ENCODE results near the gene NAB2.

DNA sequence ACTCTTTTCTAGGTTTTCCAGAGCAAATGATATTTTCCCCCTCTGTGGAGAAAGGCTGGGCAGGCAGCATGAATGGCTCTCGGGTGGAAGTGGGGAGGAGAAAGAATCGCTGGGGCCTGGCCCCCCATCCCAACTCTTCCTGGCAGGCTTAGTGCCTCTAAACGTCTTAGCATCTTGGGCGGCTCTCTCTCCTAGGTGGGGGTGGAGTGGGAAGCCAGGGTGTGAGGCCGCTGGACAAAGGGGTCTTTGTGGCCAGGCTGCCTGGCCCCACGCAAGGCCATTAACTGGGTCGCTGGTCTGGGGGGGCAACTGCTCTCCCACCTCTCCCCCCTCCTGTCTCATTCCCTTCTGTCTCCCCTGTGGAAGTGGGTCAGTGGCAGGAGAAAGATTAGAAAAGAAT lies 53.8 kb downstream of the NAB2 start:
- no peak for TF ChIP-seq YY1 (IDR thresholded peaks at IDR 0.05; ENCODE audit: low read depth)
- no peak for TF ChIP-seq RAD21 (IDR thresholded peaks at IDR 0.05; ENCODE audit: low read depth)
- TF ChIP-seq, protein P1, sequence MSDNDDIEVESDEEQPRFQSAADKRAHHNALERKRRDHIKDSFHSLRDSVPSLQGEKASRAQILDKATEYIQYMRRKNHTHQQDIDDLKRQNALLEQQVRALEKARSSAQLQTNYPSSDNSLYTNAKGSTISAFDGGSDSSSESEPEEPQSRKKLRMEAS (IDR thresholded peaks at IDR 0.05), result no peak
- TF ChIP-seq TCF12 (IDR thresholded peaks at IDR 0.05; ENCODE audit: low read depth), result no peak
- TF ChIP-seq EP300 (IDR thresholded peaks at IDR 0.05; ENCODE audit: borderline replicate concordance), result no peak
- no peak for TF ChIP-seq NFIC (IDR thresholded peaks at IDR 0.05)

Data from Ishikawa (cell line).